Adipose tissue (tissue), 3 donors: ENCODE measurements around the gene RAC2. TPM values are rescaled to one million over a fixed set of nuclear protein-coding genes. Genes with fewer than 3 reads are reported as not detected.

Source experiments
- H3K27ac ChIP-seq: one replicate; pipeline ENCODE4 v1.5.1; 2013; ENCODE audit warnings: low read depth, low read length
- WGBS, 3 donors: extraction: QIAGEN DNeasy Blood & Tissue Kit; methylation state at CpG; one replicate each; pipeline ENCODE4 v1.1.7; 2013; 5-methylcytosine and 5-hydroxymethylcytosine counted together
- polyA plus RNA-seq, 3 donors: library from polyadenylated mRNA; stranded (reverse); fragments of 200-250 nt; gene quantifications; one replicate each; pipeline ENCODE4 v1.2.3, GENCODE V29; 2013
- donor health status: healthy with polysubstance abuse.
- donor health status: Bipolar disorder and iron deficiency.
- donor health status: healthy.

The RAC2 gene
- polyA plus RNA-seq, 3 donors: 5.7 to 29.8 (median 26.9) TPM

GRCh38 chr22:37213218-37213855, 30.7 kb downstream of the RAC2 start:
- no peak overlapping the region for H3K27ac ChIP-seq
- WGBS, 3 donors: 88 to 92% (median 91%) methylated on average over 18 of the region's 18 CpGs

GRCh38 chr22:37212174-37212906, 31.7 kb downstream of the RAC2 start, which contains the start of gene SSTR3:
Gene SSTR3, minus strand, starts transcription at chr22:37212477. Its CDS starts 4,674 bp downstream, at chr22:37207803.
- no peak within 1 kb of the TSS for H3K27ac ChIP-seq
- 17 to 40% (median 32%) methylated on average over 22 to 23 of the region's 23 CpGs for WGBS, 3 donors

- WGBS, 3 donors: 67 to 72% (median 69%) methylated on average over 6 of the region's 6 CpGs
- H3K27ac ChIP-seq: no peak overlapping the region
These were observed 32.2 kb downstream of the RAC2 start for GRCh38 chr22:37211866-37212173.

- no peak overlapping the region for H3K27ac ChIP-seq
- 70 to 79% (median 76%) methylated on average over 23 to 24 of the region's 24 CpGs for WGBS, 3 donors
These were observed 32.8 kb downstream of the RAC2 start for GRCh38 chr22:37211075-37211865.

GRCh38 chr22:37210041-37210803, 33.8 kb downstream of the RAC2 start:
- no peak overlapping the region for H3K27ac ChIP-seq
- WGBS, 3 donors: 75 to 78% (median 78%) methylated on average over 15 of the region's 15 CpGs

GRCh38 chr22:37209140-37209845, 34.8 kb downstream of the RAC2 start:
- H3K27ac ChIP-seq: no peak overlapping the region
- 74 to 86% (median 81%) methylated on average over 9 of the region's 9 CpGs for WGBS, 3 donors

- no peak overlapping the region for H3K27ac ChIP-seq
- WGBS, 3 donors: 86 to 89% (median 87%) methylated on average over 7 of the region's 7 CpGs
These were observed 35.5 kb downstream of the RAC2 start for GRCh38 chr22:37208401-37209139.

- WGBS, 3 donors: 88 to 92% (median 89%) methylated on average over 7 of the region's 7 CpGs
- H3K27ac ChIP-seq: no peak overlapping the region
These were observed 36.1 kb downstream of the RAC2 start for GRCh38 chr22:37207981-37208380.

GRCh38 chr22:37206841-37207821, 36.9 kb downstream of the RAC2 start:
- WGBS, 3 donors: 89 to 94% (median 90%) methylated on average over 64 to 71 of the region's 71 CpGs
- H3K27ac ChIP-seq: no peak overlapping the region

- H3K27ac ChIP-seq: no peak overlapping the region
- 87 to 93% (median 90%) methylated on average over 16 of the region's 16 CpGs for WGBS, 3 donors
These were observed 37.8 kb downstream of the RAC2 start for GRCh38 chr22:37206118-37206840.

GRCh38 chr22:37205046-37205445, 39.0 kb downstream of the RAC2 start:
- WGBS, 3 donors: 80 to 87% (median 85%) methylated on average over 5 of the region's 5 CpGs
- H3K27ac ChIP-seq: no peak overlapping the region

- WGBS, 3 donors: 81 to 89% (median 86%) methylated on average over 5 of the region's 5 CpGs
- H3K27ac ChIP-seq: no peak overlapping the region
These were observed 39.9 kb downstream of the RAC2 start for GRCh38 chr22:37204045-37204655.

GRCh38 chr22:37203354-37204044, 40.6 kb downstream of the RAC2 start:
- no peak overlapping the region for H3K27ac ChIP-seq
- 76 to 94% (median 85%) methylated on average over 15 to 16 of the region's 16 CpGs for WGBS, 3 donors

- H3K27ac ChIP-seq: no peak overlapping the region
- WGBS, 3 donors: 80 to 94% (median 89%) methylated on average over 9 to 10 of the region's 10 CpGs
These were observed 41.4 kb downstream of the RAC2 start for GRCh38 chr22:37202716-37203115.
